ENCODE results near the gene RNASE4. TPM values are rescaled to one million over a fixed set of nuclear protein-coding genes. Genes with fewer than 3 reads are reported as not detected.

Gene RNASE4, protein sequence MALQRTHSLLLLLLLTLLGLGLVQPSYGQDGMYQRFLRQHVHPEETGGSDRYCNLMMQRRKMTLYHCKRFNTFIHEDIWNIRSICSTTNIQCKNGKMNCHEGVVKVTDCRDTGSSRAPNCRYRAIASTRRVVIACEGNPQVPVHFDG
- 4.6 to 9.5 TPM (median 8.4 TPM) in 5 replicates for total RNA-seq (2022; extraction: Qiagen RNA extraction)

DNA sequence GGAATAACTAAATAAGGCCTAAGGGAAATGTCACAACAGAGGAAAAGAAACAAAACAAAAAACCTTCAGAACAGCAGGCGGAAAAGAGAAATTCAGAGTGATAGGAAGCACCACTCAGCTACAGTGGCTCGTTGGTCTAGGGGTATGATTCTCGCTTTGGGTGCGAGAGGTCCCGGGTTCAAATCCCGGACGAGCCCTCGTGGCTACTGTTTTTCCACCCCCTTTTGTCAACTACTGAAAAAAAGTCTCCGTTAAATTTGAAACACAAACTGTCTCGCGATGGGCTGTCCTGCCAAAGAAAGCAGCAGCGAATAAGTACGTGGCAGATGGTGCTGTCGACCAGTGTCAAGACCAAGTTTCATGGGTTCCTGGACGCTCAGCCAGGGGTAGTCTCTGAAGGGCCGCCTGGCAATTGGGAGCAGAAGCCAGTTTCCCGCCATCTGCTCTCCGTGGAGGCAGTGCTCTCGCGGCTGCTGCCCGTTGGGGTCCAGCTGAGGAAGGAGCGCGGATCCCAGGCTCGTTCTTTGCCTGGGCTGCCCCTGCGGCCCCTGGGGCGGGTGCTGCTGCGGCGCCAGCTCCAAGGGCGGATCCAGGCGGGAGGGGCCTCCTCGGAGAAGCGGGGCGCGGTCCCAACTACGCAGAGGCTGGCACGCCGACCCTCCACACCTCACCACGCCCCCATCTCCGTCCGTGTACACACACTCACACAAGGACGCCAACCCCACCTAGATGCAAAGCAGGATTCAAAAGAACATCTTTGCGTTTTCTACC lies at the start of gene RNASE4:
TSS of gene RNASE4 (plus strand) at position 670 of the 771 bp plus-strand sequence. CDS start 14,812 bp downstream, outside the sequence.

DNA sequence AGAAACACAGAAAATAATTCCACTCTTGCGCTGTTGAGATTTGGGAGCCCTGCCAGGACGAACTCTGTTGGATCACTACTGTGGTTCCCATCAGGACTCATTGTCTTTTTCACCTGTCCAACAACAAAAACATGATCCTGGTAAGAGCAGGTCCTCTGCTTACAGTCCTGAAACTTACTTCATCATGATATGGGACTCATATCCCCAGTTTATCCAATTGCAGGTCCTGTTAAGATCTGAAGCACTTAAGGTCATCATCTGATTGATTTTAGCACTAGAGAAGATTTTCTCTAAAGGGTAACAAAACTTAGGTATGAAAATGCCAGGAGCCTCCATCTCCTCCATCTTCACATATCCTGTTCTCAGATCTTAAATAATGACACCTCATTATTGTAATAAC lies 42.8 kb upstream of the RNASE4 start, which contains the start of gene OR6S1:
TSS of gene OR6S1 (minus strand) at position 101 of the 400 bp plus-strand sequence. CDS start at position 101, 0 bp downstream.

DNA sequence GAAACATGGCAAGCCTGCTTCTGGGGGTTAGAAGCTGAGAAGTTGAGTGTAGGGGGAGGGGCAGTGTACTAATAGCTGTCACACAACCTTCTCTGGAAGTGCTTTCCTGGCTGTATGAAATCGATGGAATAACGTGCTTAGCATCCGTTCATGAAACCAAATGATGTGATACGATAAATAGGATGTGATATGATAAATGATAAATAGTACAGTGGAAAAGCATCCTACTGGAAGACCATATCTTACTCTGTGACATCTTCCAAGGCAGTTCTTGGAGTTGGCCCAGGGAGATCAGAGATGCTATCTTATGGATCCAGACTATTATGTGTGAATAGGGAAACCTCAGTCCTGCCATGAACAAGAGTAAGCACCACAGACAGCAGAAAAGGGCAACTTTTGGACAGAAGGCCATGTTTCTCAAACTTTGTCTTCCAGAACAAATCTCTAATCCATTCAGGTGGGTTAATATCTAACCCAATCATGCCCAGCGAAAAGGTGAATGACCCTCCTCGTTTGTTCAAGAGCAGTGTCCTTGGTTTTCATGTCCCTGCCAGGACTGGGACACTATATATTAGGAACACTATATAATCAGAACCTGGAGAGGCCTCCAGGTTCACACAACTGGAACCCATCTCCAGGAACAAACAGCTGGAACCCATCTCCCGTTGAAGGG lies 3.9 kb downstream of the RNASE4 start, which contains the start of gene ANG:
TSS of gene ANG (plus strand) at position 598 of the 673 bp plus-strand sequence. CDS start 4,801 bp downstream, outside the sequence.

DNA sequence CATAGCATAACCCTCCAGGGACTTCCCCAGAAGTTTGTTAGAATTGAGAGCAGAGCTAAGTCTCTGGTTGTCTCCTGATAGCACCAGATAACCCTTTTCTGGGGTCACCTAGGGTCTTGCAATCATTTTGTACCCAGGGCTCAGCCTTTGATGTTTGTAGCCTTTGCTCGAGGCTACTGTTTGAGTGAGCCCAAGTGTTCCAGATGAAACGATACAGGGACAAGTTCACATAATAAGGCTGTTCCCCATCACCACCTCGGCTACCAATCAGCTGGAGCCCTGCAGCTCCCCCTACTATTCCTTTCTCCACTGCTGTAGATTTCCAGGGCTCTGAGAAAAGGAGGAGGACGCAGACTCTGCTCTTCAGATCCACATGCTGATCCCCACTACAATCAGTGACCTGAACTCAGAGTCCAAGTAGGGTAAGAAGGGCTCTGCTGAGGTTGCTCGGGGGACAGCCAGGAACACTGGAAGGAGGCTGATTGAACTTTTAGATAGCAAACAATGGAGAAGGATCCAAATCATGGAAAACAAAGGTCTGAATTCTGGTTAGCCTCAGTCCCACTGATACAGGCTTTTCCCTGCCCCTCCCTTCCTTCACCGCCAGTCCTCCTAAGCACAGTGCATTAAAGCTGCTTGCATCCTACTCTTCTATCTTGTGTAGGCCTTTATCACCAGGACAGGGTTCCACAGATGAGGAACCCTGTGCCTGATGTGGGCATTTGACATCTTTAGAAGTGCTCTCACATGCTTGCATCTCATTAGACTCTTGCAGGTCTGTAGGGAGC lies 61.4 kb downstream of the RNASE4 start, which contains the start of gene EDDM3A:
TSS of gene EDDM3A (plus strand) at position 317 of the 788 bp plus-strand sequence. CDS start 1,694 bp downstream, outside the sequence.

Other genes starting within 250 kb of the RNASE4 start
- gene KLHL33, start 248.4 kb upstream of the RNASE4 start, total RNA-seq (2022; extraction: Qiagen RNA extraction), result 0.01 to 0.03 TPM (median 0.02 TPM) in 4 of 5 replicates, not detected in the other
- 23.5 to 26.9 TPM (median 24.8 TPM) in 5 replicates for gene OSGEP, start 229.7 kb upstream of the RNASE4 start, total RNA-seq (2022; extraction: Qiagen RNA extraction)
- gene APEX1, start 229.3 kb upstream of the RNASE4 start, total RNA-seq (2022; extraction: Qiagen RNA extraction), result 252 to 268 TPM (median 254 TPM) in 5 replicates
- gene PIP4P1, start 223.1 kb upstream of the RNASE4 start, total RNA-seq (2022; extraction: Qiagen RNA extraction), result 26.9 to 38.5 TPM (median 31.7 TPM) in 5 replicates
- gene PNP, start 215.2 kb upstream of the RNASE4 start, total RNA-seq (2022; extraction: Qiagen RNA extraction), result 130 to 158 TPM (median 135 TPM) in 5 replicates
- 0.13 to 0.39 TPM (median 0.25 TPM) in 5 replicates for gene RNASE10, start 179.0 kb upstream of the RNASE4 start, total RNA-seq (2022; extraction: Qiagen RNA extraction)
- gene RNASE9, start 123.5 kb upstream of the RNASE4 start, total RNA-seq (2022; extraction: Qiagen RNA extraction), result not detected in 5 replicates
- gene RNASE11, start 96.6 kb upstream of the RNASE4 start, total RNA-seq (2022; extraction: Qiagen RNA extraction), result not detected in 5 replicates
- gene RNASE12, start 93.2 kb upstream of the RNASE4 start, total RNA-seq (2022; extraction: Qiagen RNA extraction), result not detected in 5 replicates
- gene OR6S1, start 42.9 kb upstream of the RNASE4 start, total RNA-seq (2022; extraction: Qiagen RNA extraction), result not detected in 5 replicates
- gene ANG, start 4.2 kb downstream of the RNASE4 start, total RNA-seq (2022; extraction: Qiagen RNA extraction), result 10.0 to 12.2 TPM (median 11.2 TPM) in 5 replicates
- gene EDDM3A, start 61.3 kb downstream of the RNASE4 start, total RNA-seq (2022; extraction: Qiagen RNA extraction), result not detected in 5 replicates
- not detected in 5 replicates for gene EDDM3B, start 83.8 kb downstream of the RNASE4 start, total RNA-seq (2022; extraction: Qiagen RNA extraction)
- gene RNASE6, start 96.7 kb downstream of the RNASE4 start, total RNA-seq (2022; extraction: Qiagen RNA extraction), result not detected in 5 replicates
- gene RNASE1, start 118.3 kb downstream of the RNASE4 start, total RNA-seq (2022; extraction: Qiagen RNA extraction), result 0.10 to 0.36 TPM (median 0.18 TPM) in 4 of 5 replicates, not detected in the other
- gene RNASE3, start 206.8 kb downstream of the RNASE4 start, total RNA-seq (2022; extraction: Qiagen RNA extraction), result not detected in 5 replicates